Measurements from ENCODE around the gene NOD1. TPM values are rescaled to one million over a fixed set of nuclear protein-coding genes. Genes with fewer than 3 reads are reported as not detected.

Gene NOD1
- total and polyA plus RNA-seq, 2 of the 13 experiments (the other 11 are each of a cell fraction or from before 2014, with no cell fraction given) = 1.7 to 2.9 TPM

DNA sequence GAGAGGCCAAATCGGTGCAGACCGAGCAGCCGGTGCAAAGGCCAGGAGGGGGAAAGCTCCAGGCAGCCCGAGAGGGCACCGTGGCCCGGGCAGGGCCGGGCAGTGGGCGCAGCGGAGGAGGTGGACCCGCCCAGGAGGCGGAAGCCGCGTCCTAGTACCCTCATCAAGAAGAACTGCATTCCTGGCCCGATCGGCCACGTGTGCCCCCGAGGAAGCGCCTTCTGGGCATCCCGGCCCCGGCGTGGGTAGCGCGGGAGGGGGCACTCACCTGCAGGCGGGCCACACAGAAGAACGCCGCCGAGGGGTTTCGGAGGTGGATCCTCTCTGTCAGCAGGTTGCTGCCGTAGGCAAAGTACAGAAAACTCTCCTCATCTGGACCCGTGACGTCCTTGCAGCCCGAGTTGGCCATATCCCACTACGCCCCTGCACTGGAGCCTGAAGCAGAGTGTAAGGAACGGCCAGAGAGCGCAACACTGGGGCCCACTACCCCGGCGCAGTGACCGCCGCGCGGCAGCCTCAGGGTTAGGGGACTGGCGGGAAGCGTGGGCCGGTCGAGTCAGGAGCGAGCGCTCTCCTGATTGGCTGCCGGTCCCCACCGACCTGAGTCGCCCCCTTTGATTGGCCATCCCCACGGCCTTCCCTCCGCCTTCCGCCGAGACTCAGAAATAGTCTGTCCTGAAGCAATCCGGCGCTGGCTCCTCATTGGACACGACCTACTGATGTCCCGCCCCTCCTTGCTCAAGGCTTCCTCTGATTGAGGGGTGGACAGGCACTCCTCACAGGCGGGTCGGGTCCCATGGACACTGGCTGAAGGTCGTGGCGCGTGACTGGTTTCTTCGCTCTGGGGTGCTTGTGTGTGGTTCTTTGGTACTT lies 26.0 kb upstream of the NOD1 start, which contains the start of gene GGCT (continued):
- TF ChIP-seq, protein P1, sequence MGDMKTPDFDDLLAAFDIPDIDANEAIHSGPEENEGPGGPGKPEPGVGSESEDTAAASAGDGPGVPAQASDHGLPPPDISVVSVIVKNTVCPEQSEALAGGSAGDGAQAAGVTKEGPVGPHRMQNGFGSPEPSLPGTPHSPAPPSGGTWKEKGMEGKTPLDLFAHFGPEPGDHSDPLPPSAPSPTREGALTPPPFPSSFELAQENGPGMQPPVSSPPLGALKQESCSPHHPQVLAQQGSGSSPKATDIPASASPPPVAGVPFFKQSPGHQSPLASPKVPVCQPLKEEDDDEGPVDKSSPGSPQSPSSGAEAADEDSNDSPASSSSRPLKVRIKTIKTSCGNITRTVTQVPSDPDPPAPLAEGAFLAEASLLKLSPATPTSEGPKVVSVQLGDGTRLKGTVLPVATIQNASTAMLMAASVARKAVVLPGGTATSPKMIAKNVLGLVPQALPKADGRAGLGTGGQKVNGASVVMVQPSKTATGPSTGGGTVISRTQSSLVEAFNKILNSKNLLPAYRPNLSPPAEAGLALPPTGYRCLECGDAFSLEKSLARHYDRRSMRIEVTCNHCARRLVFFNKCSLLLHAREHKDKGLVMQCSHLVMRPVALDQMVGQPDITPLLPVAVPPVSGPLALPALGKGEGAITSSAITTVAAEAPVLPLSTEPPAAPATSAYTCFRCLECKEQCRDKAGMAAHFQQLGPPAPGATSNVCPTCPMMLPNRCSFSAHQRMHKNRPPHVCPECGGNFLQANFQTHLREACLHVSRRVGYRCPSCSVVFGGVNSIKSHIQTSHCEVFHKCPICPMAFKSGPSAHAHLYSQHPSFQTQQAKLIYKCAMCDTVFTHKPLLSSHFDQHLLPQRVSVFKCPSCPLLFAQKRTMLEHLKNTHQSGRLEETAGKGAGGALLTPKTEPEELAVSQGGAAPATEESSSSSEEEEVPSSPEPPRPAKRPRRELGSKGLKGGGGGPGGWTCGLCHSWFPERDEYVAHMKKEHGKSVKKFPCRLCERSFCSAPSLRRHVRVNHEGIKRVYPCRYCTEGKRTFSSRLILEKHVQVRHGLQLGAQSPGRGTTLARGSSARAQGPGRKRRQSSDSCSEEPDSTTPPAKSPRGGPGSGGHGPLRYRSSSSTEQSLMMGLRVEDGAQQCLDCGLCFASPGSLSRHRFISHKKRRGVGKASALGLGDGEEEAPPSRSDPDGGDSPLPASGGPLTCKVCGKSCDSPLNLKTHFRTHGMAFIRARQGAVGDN (CRISPR knock-in tag; IDR thresholded peaks at IDR 0.05) = peak; percentile 92
- TF ChIP-seq EZH2 (conservative IDR thresholded peaks at IDR 0.05; ENCODE audit: low read depth, low read length) (no peak), HOXD1 (CRISPR knock-in tag; IDR thresholded peaks at IDR 0.05) (no peak), DMAP1 (CRISPR knock-in tag; IDR thresholded peaks at IDR 0.05) (peak; percentile 92), ZBTB42 (CRISPR knock-in tag; IDR thresholded peaks at IDR 0.05) (no peak; the same call in 1 of the 2 replicates), ZNF792 (CRISPR knock-in tag; IDR thresholded peaks at IDR 0.05) (peak; percentile 31), ZNF510 (CRISPR knock-in tag; IDR thresholded peaks at IDR 0.05; ENCODE audit: low read depth) (0 out of 2 replicates have a peak, but pooled peaks have one; percentile 24), BCL6 (CRISPR knock-in tag; IDR thresholded peaks at IDR 0.05) (0 out of 2 replicates have a peak, but pooled peaks have one; percentile 4), ZNF746 (CRISPR knock-in tag; IDR thresholded peaks at IDR 0.05) (0 out of 2 replicates have a peak, but pooled peaks have one; percentile 50), ELF3 (CRISPR knock-in tag; IDR thresholded peaks at IDR 0.05) (peak; percentile 26; the same call in 1 of the 2 replicates), ZNF790 (CRISPR knock-in tag; IDR thresholded peaks at IDR 0.05; ENCODE audit: borderline replicate concordance) (no peak), ZNF558 (CRISPR knock-in tag; IDR thresholded peaks at IDR 0.05; ENCODE audit: borderline replicate concordance) (peak; percentile 44; the same call in 1 of the 2 replicates), ZNF616 (CRISPR knock-in tag; IDR thresholded peaks at IDR 0.05; ENCODE audit: low read depth) (0 out of 2 replicates have a peak, but pooled peaks have one; percentile 34), HDAC2 (CRISPR knock-in tag; IDR thresholded peaks at IDR 0.05) (peak; percentile 24)
- TF ChIP-seq, protein P2, sequence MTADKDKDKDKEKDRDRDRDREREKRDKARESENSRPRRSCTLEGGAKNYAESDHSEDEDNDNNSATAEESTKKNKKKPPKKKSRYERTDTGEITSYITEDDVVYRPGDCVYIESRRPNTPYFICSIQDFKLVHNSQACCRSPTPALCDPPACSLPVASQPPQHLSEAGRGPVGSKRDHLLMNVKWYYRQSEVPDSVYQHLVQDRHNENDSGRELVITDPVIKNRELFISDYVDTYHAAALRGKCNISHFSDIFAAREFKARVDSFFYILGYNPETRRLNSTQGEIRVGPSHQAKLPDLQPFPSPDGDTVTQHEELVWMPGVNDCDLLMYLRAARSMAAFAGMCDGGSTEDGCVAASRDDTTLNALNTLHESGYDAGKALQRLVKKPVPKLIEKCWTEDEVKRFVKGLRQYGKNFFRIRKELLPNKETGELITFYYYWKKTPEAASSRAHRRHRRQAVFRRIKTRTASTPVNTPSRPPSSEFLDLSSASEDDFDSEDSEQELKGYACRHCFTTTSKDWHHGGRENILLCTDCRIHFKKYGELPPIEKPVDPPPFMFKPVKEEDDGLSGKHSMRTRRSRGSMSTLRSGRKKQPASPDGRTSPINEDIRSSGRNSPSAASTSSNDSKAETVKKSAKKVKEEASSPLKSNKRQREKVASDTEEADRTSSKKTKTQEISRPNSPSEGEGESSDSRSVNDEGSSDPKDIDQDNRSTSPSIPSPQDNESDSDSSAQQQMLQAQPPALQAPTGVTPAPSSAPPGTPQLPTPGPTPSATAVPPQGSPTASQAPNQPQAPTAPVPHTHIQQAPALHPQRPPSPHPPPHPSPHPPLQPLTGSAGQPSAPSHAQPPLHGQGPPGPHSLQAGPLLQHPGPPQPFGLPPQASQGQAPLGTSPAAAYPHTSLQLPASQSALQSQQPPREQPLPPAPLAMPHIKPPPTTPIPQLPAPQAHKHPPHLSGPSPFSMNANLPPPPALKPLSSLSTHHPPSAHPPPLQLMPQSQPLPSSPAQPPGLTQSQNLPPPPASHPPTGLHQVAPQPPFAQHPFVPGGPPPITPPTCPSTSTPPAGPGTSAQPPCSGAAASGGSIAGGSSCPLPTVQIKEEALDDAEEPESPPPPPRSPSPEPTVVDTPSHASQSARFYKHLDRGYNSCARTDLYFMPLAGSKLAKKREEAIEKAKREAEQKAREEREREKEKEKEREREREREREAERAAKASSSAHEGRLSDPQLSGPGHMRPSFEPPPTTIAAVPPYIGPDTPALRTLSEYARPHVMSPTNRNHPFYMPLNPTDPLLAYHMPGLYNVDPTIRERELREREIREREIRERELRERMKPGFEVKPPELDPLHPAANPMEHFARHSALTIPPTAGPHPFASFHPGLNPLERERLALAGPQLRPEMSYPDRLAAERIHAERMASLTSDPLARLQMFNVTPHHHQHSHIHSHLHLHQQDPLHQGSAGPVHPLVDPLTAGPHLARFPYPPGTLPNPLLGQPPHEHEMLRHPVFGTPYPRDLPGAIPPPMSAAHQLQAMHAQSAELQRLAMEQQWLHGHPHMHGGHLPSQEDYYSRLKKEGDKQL (CRISPR knock-in tag; IDR thresholded peaks at IDR 0.05; ENCODE audit: low read depth) = no peak
- TF ChIP-seq, protein P3, sequence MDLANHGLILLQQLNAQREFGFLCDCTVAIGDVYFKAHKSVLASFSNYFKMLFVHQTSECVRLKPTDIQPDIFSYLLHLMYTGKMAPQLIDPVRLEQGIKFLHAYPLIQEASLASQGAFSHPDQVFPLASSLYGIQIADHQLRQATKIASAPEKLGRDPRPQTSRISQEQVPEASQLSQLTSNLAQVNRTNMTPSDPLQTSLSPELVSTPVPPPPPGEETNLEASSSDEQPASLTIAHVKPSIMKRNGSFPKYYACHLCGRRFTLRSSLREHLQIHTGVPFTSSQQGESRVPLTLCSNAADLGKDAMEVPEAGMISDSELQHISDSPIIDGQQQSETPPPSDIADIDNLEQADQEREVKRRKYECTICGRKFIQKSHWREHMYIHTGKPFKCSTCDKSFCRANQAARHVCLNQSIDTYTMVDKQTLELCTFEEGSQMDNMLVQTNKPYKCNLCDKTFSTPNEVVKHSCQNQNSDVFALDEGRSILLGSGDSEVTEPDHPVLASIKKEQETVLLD (CRISPR knock-in tag; IDR thresholded peaks at IDR 0.05; ENCODE audit: low read depth) = no peak
- TF ChIP-seq, protein P4, sequence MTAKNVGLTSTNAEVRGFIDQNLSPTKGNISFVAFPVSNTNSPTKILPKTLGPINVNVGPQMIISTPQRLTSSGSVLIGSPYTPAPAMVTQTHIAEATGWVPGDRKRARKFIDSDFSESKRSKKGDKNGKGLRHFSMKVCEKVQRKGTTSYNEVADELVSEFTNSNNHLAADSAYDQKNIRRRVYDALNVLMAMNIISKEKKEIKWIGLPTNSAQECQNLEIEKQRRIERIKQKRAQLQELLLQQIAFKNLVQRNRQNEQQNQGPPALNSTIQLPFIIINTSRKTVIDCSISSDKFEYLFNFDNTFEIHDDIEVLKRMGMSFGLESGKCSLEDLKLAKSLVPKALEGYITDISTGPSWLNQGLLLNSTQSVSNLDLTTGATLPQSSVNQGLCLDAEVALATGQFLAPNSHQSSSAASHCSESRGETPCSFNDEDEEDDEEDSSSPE (CRISPR knock-in tag; IDR thresholded peaks at IDR 0.05) = peak; percentile 95

Measured in HepG2 (cell line).